ENCODE data around the gene CD274.

DNA sequence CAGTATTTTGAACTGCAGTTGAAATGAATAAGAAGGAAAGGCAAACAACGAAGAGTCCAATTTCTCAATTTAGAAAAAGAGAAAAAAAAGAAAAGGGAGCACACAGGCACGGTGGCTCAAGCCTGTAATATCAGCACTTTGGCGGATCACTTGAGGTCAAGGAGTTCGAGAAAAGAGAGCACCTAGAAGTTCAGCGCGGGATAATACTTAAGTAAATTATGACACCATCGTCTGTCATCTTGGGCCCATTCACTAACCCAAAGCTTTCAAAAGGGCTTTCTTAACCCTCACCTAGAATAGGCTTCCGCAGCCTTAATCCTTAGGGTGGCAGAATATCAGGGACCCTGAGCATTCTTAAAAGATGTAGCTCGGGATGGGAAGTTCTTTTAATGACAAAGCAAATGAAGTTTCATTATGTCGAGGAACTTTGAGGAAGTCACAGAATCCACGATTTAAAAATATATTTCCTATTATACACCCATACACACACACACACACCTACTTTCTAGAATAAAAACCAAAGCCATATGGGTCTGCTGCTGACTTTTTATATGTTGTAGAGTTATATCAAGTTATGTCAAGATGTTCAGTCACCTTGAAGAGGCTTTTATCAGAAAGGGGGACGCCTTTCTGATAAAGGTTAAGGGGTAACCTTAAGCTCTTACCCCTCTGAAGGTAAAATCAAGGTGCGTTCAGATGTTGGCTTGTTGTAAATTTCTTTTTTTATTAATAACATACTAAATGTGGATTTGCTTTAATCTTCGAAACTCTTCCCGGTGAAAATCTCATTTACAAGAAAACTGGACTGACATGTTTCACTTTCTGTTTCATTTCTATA is 602 bp upstream of the CD274 start:
- TF ChIP-seq, protein P1, sequence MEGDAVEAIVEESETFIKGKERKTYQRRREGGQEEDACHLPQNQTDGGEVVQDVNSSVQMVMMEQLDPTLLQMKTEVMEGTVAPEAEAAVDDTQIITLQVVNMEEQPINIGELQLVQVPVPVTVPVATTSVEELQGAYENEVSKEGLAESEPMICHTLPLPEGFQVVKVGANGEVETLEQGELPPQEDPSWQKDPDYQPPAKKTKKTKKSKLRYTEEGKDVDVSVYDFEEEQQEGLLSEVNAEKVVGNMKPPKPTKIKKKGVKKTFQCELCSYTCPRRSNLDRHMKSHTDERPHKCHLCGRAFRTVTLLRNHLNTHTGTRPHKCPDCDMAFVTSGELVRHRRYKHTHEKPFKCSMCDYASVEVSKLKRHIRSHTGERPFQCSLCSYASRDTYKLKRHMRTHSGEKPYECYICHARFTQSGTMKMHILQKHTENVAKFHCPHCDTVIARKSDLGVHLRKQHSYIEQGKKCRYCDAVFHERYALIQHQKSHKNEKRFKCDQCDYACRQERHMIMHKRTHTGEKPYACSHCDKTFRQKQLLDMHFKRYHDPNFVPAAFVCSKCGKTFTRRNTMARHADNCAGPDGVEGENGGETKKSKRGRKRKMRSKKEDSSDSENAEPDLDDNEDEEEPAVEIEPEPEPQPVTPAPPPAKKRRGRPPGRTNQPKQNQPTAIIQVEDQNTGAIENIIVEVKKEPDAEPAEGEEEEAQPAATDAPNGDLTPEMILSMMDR (IDR thresholded peaks at IDR 0.05; ENCODE audit: control extremely low read depth in 1 of 3, insufficient read depth in 1 of 3, low read depth in 1 of 3, low read length in 3 of 3) = no peak
- TF ChIP-seq TAF1 (IDR thresholded peaks at IDR 0.05; ENCODE audit: low read depth, low read length) = no peak
- no peak for TF ChIP-seq SIN3A (conservative IDR thresholded peaks at IDR 0.05 in 1 of 2, IDR thresholded peaks at IDR 0.05 in 1 of 2; ENCODE audit: low read depth in 1 of 2, low read length in 2 of 2)
- TF ChIP-seq RFX5 (IDR thresholded peaks at IDR 0.05; ENCODE audit: borderline replicate concordance, low read depth, low read length) = no peak
- no peak for TF ChIP-seq POLR2AphosphoS5 (IDR thresholded peaks at IDR 0.05; ENCODE audit: low read depth, low read length)
- TF ChIP-seq BACH1 (IDR thresholded peaks at IDR 0.05; ENCODE audit: low read length) = no peak
- no peak for TF ChIP-seq EZH2 (IDR thresholded peaks at IDR 0.05; ENCODE audit: low read depth, low read length, severe bottlenecking)
- TF ChIP-seq RAD21 (IDR thresholded peaks at IDR 0.05 in 1 of 2, conservative IDR thresholded peaks at IDR 0.05 in 1 of 2; ENCODE audit: low read depth in 2 of 2, low read length in 2 of 2) = no peak
- TF ChIP-seq POLR2A (IDR thresholded peaks at IDR 0.05; ENCODE audit: control extremely low read depth in 1 of 2, low read depth in 2 of 2, low read length in 2 of 2) = no peak
- TF ChIP-seq ZNF274 (IDR thresholded peaks at IDR 0.05; ENCODE audit: borderline replicate concordance, extremely low read depth, low read length) = no peak
- TF ChIP-seq, protein P2, sequence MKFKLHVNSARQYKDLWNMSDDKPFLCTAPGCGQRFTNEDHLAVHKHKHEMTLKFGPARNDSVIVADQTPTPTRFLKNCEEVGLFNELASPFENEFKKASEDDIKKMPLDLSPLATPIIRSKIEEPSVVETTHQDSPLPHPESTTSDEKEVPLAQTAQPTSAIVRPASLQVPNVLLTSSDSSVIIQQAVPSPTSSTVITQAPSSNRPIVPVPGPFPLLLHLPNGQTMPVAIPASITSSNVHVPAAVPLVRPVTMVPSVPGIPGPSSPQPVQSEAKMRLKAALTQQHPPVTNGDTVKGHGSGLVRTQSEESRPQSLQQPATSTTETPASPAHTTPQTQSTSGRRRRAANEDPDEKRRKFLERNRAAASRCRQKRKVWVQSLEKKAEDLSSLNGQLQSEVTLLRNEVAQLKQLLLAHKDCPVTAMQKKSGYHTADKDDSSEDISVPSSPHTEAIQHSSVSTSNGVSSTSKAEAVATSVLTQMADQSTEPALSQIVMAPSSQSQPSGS (IDR thresholded peaks at IDR 0.05; ENCODE audit: low read length) = no peak
- TF ChIP-seq, protein P3, sequence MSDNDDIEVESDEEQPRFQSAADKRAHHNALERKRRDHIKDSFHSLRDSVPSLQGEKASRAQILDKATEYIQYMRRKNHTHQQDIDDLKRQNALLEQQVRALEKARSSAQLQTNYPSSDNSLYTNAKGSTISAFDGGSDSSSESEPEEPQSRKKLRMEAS (IDR thresholded peaks at IDR 0.05) = no peak
- TF ChIP-seq, protein P4, sequence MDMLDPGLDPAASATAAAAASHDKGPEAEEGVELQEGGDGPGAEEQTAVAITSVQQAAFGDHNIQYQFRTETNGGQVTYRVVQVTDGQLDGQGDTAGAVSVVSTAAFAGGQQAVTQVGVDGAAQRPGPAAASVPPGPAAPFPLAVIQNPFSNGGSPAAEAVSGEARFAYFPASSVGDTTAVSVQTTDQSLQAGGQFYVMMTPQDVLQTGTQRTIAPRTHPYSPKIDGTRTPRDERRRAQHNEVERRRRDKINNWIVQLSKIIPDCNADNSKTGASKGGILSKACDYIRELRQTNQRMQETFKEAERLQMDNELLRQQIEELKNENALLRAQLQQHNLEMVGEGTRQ (IDR thresholded peaks at IDR 0.05; ENCODE audit: low read length) = no peak
- TF ChIP-seq SUZ12 (IDR thresholded peaks at IDR 0.05; ENCODE audit: low read length) = no peak
